Endothelial cell of umbilical vein (primary cell): ENCODE data around the gene SPG21. TPM values are rescaled to one million over a fixed set of nuclear protein-coding genes. Genes with fewer than 3 reads are reported as not detected.

Experiments used
- BruUV-seq: library from RNA; stranded (reverse); fragments of 400-500 nt; replicated peaks from 2 replicates; lab custom pipeline; 2021; lab: Mats Ljungman, UMichigan
- CTCF ChIA-PET: fragments of 300-600, 350-600 bp; sonication (Branson Sonifier 250); formaldehyde crosslinking; loops from one replicate; lab custom pipeline; 2021; ENCODE audit warnings: antibody characterized with exemption, inconsistent platforms; lab: Charles Lee
- POLR2A ChIA-PET: fragments of 300-600, 350-600 bp; sonication (Branson Sonifier 250); formaldehyde crosslinking; loops from one replicate; lab custom pipeline; 2021; ENCODE audit warnings: antibody characterized with exemption, inconsistent platforms; lab: Charles Lee
- DNase-seq: peaks from one replicate; pipeline ENCODE4 v3.0.0-alpha.2; 2011; ENCODE audit warnings: low read depth, low spot score
- FAIRE-seq: peaks from 2 replicates; lab custom pipeline; 2011; peaks lifted over from hg19 to GRCh38; lab: Jason Lieb, UNC
- H2AFZ ChIP-seq: 2 replicates; pipeline ENCODE4 v1.6.0; 2012; ENCODE audit warnings: low read depth, low read length, control low read depth, inconsistent platforms
- H3K27ac ChIP-seq: 2 replicates; pipeline ENCODE4 v1.5.1; 2011; ENCODE audit warnings: low read depth, mild to moderate bottlenecking, control low read depth, low read length, moderate library complexity; ENCODE audit not compliant: insufficient read depth
- H3K27me3 ChIP-seq, 2 experiments: 2 replicates each; pipeline versions ENCODE4 v1.6.0 to v1.6.1; 2011; ENCODE audit warnings: low read length in 2 of 2, mixed read lengths in 1 of 2; ENCODE audit not compliant: control insufficient read depth in 2 of 2, insufficient read depth in 2 of 2
- H3K36me3 ChIP-seq, 2 experiments: 2 replicates in 1 of 2; 3 replicates in 1 of 2; pipeline ENCODE4 v1.5.1; 2011; ENCODE audit warnings: low read length in 2 of 2, mild to moderate bottlenecking in 1 of 2, moderate library complexity in 1 of 2; ENCODE audit not compliant: control insufficient read depth in 2 of 2, insufficient read depth in 2 of 2; ENCODE audit errors: extremely low read depth in 1 of 2
- H3K4me1 ChIP-seq: 3 replicates; pipeline ENCODE4 v1.5.1; 2011; ENCODE audit warnings: mild to moderate bottlenecking, low read length; ENCODE audit not compliant: control insufficient read depth, insufficient read depth; ENCODE audit errors: extremely low read depth
- H3K4me2 ChIP-seq: 2 replicates; pipeline ENCODE4 v1.6.1; 2011; ENCODE audit warnings: low read length, control low read depth, mixed read lengths; ENCODE audit not compliant: insufficient read depth
- H3K4me3 ChIP-seq, 3 experiments: fragments of 200-600 bp in 1 of 3; sonication (generic), shearing (Covaris generic) in 1 of 3; replicated peaks in 1 of 3; 2 replicates each; pipeline ENCODE4 v1.5.1; 2011 to 2016; ENCODE audit warnings: control low read depth in 3 of 3, low read length in 3 of 3, mild to moderate bottlenecking in 2 of 3, inconsistent platforms in 1 of 3, low read depth in 1 of 3, moderate library complexity in 1 of 3; ENCODE audit not compliant: insufficient read depth in 1 of 3
- H3K79me2 ChIP-seq: 2 replicates; pipeline ENCODE4 v1.6.0; 2012; ENCODE audit warnings: low read length, inconsistent platforms; ENCODE audit not compliant: control insufficient read depth, insufficient read depth
- H3K9ac ChIP-seq: replicated peaks from 2 replicates; pipeline ENCODE3; 2011; ENCODE audit warnings: low read length, control low read depth; ENCODE audit not compliant: insufficient read depth; ENCODE audit errors: extremely low read depth
- H3K9me1 ChIP-seq: replicated peaks from 3 replicates; pipeline ENCODE4 v1.6.0; 2011; ENCODE audit warnings: mild to moderate bottlenecking, low read length; ENCODE audit not compliant: control insufficient read depth, insufficient read depth; ENCODE audit errors: extremely low read depth
- H3K9me3 ChIP-seq: replicated peaks from 2 replicates; pipeline ENCODE4 v1.5.1; 2012; ENCODE audit warnings: low read length, inconsistent platforms; ENCODE audit not compliant: control insufficient read depth, insufficient read depth
- H4K20me1 ChIP-seq: replicated peaks from 2 replicates; pipeline ENCODE3; 2011; ENCODE audit warnings: mild to moderate bottlenecking, low read length; ENCODE audit not compliant: control insufficient read depth, insufficient read depth; ENCODE audit errors: extremely low read depth
- EZH2 ChIP-seq: IDR thresholded peaks from 2 replicates; pipeline ENCODE4 v1.6.1; 2012; ENCODE audit warnings: borderline replicate concordance, low read depth, mild to moderate bottlenecking, moderate library complexity, low read length, inconsistent platforms; ENCODE audit not compliant: severe bottlenecking
- FOS ChIP-seq: IDR thresholded peaks from 2 replicates; pipeline ENCODE4 v1.6.1; 2011; ENCODE audit warnings: mild to moderate bottlenecking, low read length, moderate library complexity, borderline replicate concordance; ENCODE audit not compliant: insufficient read depth
- GATA2 ChIP-seq: IDR thresholded peaks from 2 replicates; pipeline ENCODE4 v1.7.0; 2011; ENCODE audit warnings: low read depth, mild to moderate bottlenecking, moderate library complexity, mixed read lengths, low read length; ENCODE audit not compliant: insufficient read length, insufficient read depth
- JUN ChIP-seq: IDR thresholded peaks from 2 replicates; pipeline ENCODE4 v1.6.1; 2011; ENCODE audit warnings: borderline replicate concordance, low read depth; ENCODE audit not compliant: insufficient read length, insufficient read depth
- MAX ChIP-seq: IDR thresholded peaks from 2 replicates; pipeline ENCODE4 v1.6.1; 2011; ENCODE audit not compliant: insufficient read depth, insufficient read length
- MYC ChIP-seq: IDR thresholded peaks from one replicate; pipeline ENCODE4 v1.6.1; 2011; ENCODE audit warnings: mild to moderate bottlenecking, low read depth, low read length
- POLR2A ChIP-seq: IDR thresholded peaks from 2 replicates; pipeline ENCODE4 v1.6.1; 2012; ENCODE audit warnings: low read depth, mild to moderate bottlenecking, control low read depth, low read length
- POLR2AphosphoS5 ChIP-seq: IDR thresholded peaks from 2 replicates; pipeline ENCODE4 v1.6.1; 2012; ENCODE audit warnings: low read depth, mild to moderate bottlenecking, control low read depth, low read length, moderate library complexity; ENCODE audit not compliant: insufficient read depth
- dilution Hi-C: fragments of 300-500 bp; cut with MboI; formaldehyde crosslinking; loops from one replicate; pipeline ENCODE4 v1.15.0; 2019; ENCODE audit warnings: low sequenced_read_pairs; ENCODE audit not compliant: extremely low pct_ligation_motif_present
- intact Hi-C: fragments of 100-400 bp; cut with micrococcal nuclease; formaldehyde crosslinking; loops from one replicate; pipeline ENCODE4 v1.10.0; 2022
- polyA plus RNA-seq, 4 experiments: library from polyadenylated mRNA; depleted of rRNA in 3 of 4; stranded (reverse) in 3 of 4; unstranded in 1 of 4; fragments of >200 nt; gene quantifications; 2 replicates each; pipeline versions ENCODE4 v1.2.1 to v1.2.3, GENCODE V29; 2011 to 2012; ENCODE audit warnings: missing spikeins in 1 of 4
- total RNA-seq: library from RNA; stranded (reverse); gene quantifications from 2 replicates; pipeline ENCODE4 v1.2.3, GENCODE V29; 2021
- TF ChIP-seq, protein P1 (sequence below), 2 donors: IDR thresholded peaks; 1 replicate in 1 of 2; 2 replicates in 1 of 2; pipeline ENCODE4 v1.5.1; 2011; ENCODE audit warnings: low read length in 2 of 2, mild to moderate bottlenecking in 2 of 2, moderate library complexity in 2 of 2, control low read depth in 1 of 2, inconsistent platforms in 1 of 2, low read depth in 1 of 2; ENCODE audit not compliant: insufficient read depth in 1 of 2; ENCODE audit errors: extremely low read depth in 1 of 2

The SPG21 gene
- total and polyA plus RNA-seq, 2 donors (not counting 3 experiments of a cell fraction or from before 2014, with no cell fraction given), result 70.2 to 82.5 TPM

DNA sequence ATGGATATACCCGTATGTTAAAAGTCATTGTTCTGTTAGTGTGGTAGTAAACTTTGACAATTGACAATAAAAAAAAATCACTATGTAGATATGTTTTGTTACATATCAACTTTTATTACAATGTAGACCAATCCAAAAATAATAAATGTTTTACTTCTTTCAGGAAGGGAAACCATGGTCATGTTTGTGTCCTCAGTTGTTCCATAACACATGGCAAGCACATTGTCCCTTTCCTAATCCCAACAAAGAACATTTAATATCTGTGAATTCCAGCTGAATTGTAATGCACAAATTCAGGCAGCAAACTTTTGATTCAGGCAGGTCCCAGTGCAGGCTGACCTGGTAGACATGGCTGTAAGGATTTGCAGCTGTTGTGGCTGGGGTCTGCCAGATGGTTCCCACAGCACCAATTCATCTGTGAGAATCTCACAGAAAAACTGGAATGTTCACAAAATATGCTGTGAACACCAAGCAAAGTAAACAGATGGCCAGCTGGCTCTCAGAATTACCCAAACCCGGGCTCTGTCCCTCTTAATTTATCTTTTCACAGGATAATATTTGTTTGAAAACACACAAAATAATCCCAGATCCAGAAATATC, 1.9 kb upstream of the SPG21 start:
- H3K27me3 ChIP-seq, result no peaks in the 10 kb centered on the region
- no peak overlapping the region for H3K27ac ChIP-seq
- H4K20me1 ChIP-seq, result no peaks in the 10 kb centered on the region
- CTCF ChIA-PET, result no interaction called here
- H3K9me1 ChIP-seq, result no peaks in the 10 kb centered on the region
- POLR2A ChIA-PET, result no interaction called here
- H3K4me3 ChIP-seq, result no peak overlapping the region
- TF ChIP-seq FOS, result no peak
- TF ChIP-seq MYC, result no peak
- no peak for TF ChIP-seq JUN
- no peak for TF ChIP-seq POLR2A
- no peak for TF ChIP-seq POLR2AphosphoS5
- TF ChIP-seq GATA2, result no peak
- TF ChIP-seq, protein P1, sequence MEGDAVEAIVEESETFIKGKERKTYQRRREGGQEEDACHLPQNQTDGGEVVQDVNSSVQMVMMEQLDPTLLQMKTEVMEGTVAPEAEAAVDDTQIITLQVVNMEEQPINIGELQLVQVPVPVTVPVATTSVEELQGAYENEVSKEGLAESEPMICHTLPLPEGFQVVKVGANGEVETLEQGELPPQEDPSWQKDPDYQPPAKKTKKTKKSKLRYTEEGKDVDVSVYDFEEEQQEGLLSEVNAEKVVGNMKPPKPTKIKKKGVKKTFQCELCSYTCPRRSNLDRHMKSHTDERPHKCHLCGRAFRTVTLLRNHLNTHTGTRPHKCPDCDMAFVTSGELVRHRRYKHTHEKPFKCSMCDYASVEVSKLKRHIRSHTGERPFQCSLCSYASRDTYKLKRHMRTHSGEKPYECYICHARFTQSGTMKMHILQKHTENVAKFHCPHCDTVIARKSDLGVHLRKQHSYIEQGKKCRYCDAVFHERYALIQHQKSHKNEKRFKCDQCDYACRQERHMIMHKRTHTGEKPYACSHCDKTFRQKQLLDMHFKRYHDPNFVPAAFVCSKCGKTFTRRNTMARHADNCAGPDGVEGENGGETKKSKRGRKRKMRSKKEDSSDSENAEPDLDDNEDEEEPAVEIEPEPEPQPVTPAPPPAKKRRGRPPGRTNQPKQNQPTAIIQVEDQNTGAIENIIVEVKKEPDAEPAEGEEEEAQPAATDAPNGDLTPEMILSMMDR (IDR thresholded peaks at IDR 0.05; ENCODE audit: extremely low read depth in 1 of 2, insufficient read depth in 1 of 2, low read depth in 1 of 2, low read length in 2 of 2), result no peak
- TF ChIP-seq EZH2, result no peak
- no peak for TF ChIP-seq MAX
- H2AFZ ChIP-seq, result peak overlapping the region; percentile 62
- no peak overlapping the region for H3K9ac ChIP-seq
- H3K4me2 ChIP-seq, result no peak overlapping the region
- H3K79me2 ChIP-seq, result peaks cover 18% of the 10 kb centered on the region
- H3K9me3 ChIP-seq, result no peaks in the 10 kb centered on the region
- peaks cover 14% of the 10 kb centered on the region for H3K4me1 ChIP-seq
- dilution Hi-C loops (no loop called here), intact Hi-C loops (loop anchor here (2.0 kb wide), 1 partner anchor 37 kb away; the partner anchor contains the start of gene MTFMT)
- DNase-seq (no peak), FAIRE-seq (no peak)
- BruUV-seq, result no TSS peak
- no peaks in the 10 kb centered on the region for H3K36me3 ChIP-seq
